Gastroesophageal sphincter (tissue), 3 donors: ENCODE results near the gene ALG12.

Source experiments
- CTCF ChIP-seq, 4 experiments: fragments of 200-600 bp in 2 of 4; fragments of 450-650 bp in 2 of 4; sonication (generic) in 1 of 4; IDR thresholded peaks; one replicate each; pipeline ENCODE4 v1.5.1; 2017 to 2019; ENCODE audit warnings: antibody characterized with exemption in 4 of 4, mild to moderate bottlenecking in 2 of 4, moderate library complexity in 2 of 4
- EP300 ChIP-seq: sonication (generic); formaldehyde crosslinking; IDR thresholded peaks from one replicate; pipeline ENCODE4 v1.6.1; 2017; ENCODE audit warnings: antibody characterized with exemption, mild to moderate bottlenecking
- POLR2A ChIP-seq, 2 donors: fragments of 450-650 bp; IDR thresholded peaks; one replicate each; pipeline ENCODE4 v1.6.1; 2017; ENCODE audit warnings: antibody characterized with exemption in 2 of 2, mild to moderate bottlenecking in 2 of 2, moderate library complexity in 1 of 2
- POLR2AphosphoS5 ChIP-seq: sonication (generic); formaldehyde crosslinking; IDR thresholded peaks from one replicate; pipeline ENCODE4 v1.6.1; 2017; ENCODE audit warnings: antibody characterized with exemption

- TF ChIP-seq CTCF (IDR thresholded peaks at IDR 0.05) = no peak
- no peak for TF ChIP-seq EP300
- no peak for TF ChIP-seq POLR2AphosphoS5
- TF ChIP-seq POLR2A (IDR thresholded peaks at IDR 0.05) = no peak
Measured at GRCh38 chr22:49906071-49906798, 12.0 kb downstream of the ALG12 start.
